Measurements from ENCODE around the gene CADM1. TPM values are rescaled to one million over a fixed set of nuclear protein-coding genes. Genes with fewer than 3 reads are reported as not detected.

The CADM1 gene
- polyA plus RNA-seq, 1 donor (not counting 4 experiments of a cell fraction or from before 2014, with no cell fraction given): 9.5 TPM

- H3K79me2 ChIP-seq (ENCODE audit: control insufficient read depth, insufficient read depth, low read length): no peaks in the 10 kb centered on the region
- DNase-seq (ENCODE audit: low read depth, low spot score) (no peak), FAIRE-seq (no peak)
- no peak overlapping the region for H3K4me3 ChIP-seq (ENCODE audit: control insufficient read depth in 2 of 3, extremely low read depth in 1 of 3, insufficient read depth in 2 of 3, low read depth in 1 of 3, low read length in 3 of 3)
- no peaks in the 10 kb centered on the region for H3K9me3 ChIP-seq (ENCODE audit: control insufficient read depth, low read depth, low read length)
- H3K27ac ChIP-seq (ENCODE audit: control insufficient read depth, insufficient read depth, low read length): no peak overlapping the region
- no peak overlapping the region for H3K9ac ChIP-seq (ENCODE audit: control insufficient read depth, extremely low read depth, insufficient read depth, low read length)
- no peaks in the 10 kb centered on the region for H4K20me1 ChIP-seq (ENCODE audit: control insufficient read depth, extremely low read depth, insufficient read depth, low read length)
- no peak overlapping the region for H3K4me2 ChIP-seq (ENCODE audit: control insufficient read depth, extremely low read depth, insufficient read depth, low read depth, low read length)
- dilution Hi-C loops (cut with MboI; ENCODE audit: extremely low pct_ligation_motif_present, low sequenced_read_pairs): no loop called here
- H3K9me1 ChIP-seq (ENCODE audit: control insufficient read depth, extremely low read depth, insufficient read depth, low read length): no peaks in the 10 kb centered on the region
- H3K36me3 ChIP-seq (ENCODE audit: control insufficient read depth in 2 of 2, extremely low read depth in 1 of 2, insufficient read depth in 2 of 2, low read length in 2 of 2): no peaks in the 10 kb centered on the region
- no peaks in the 10 kb centered on the region for H3K27me3 ChIP-seq (ENCODE audit: control insufficient read depth, extremely low read depth, insufficient read depth, low read length)
- no peak for TF ChIP-seq CTCF (optimal IDR thresholded peaks at IDR 0.05 in 1 of 3, IDR thresholded peaks at IDR 0.05 in 1 of 3, conservative IDR thresholded peaks at IDR 0.05 in 1 of 3; ENCODE audit: extremely low read depth in 1 of 3, insufficient read depth in 2 of 3, low read length in 3 of 3)
- no peak for TF ChIP-seq EZH2 (IDR thresholded peaks at IDR 0.05; ENCODE audit: low read length)
- no peak overlapping the region for H2AFZ ChIP-seq (ENCODE audit: control insufficient read depth, low read length)
- no peaks in the 10 kb centered on the region for H3K4me1 ChIP-seq (ENCODE audit: control insufficient read depth, extremely low read depth, insufficient read depth, low read length)
These were observed 376.4 kb downstream of the CADM1 start for GRCh38 chr11:115127790-115128189.

GRCh38 chr11:115126515-115127208 lies 377.6 kb downstream of the CADM1 start:
- no peak overlapping the region for H3K27ac ChIP-seq (ENCODE audit: control insufficient read depth, insufficient read depth, low read length)
- no peaks in the 10 kb centered on the region for H3K79me2 ChIP-seq (ENCODE audit: control insufficient read depth, insufficient read depth, low read length)
- H3K9ac ChIP-seq (ENCODE audit: control insufficient read depth, extremely low read depth, insufficient read depth, low read length): no peak overlapping the region
- H3K9me1 ChIP-seq (ENCODE audit: control insufficient read depth, extremely low read depth, insufficient read depth, low read length): no peaks in the 10 kb centered on the region
- H3K27me3 ChIP-seq (ENCODE audit: control insufficient read depth, extremely low read depth, insufficient read depth, low read length): no peaks in the 10 kb centered on the region
- dilution Hi-C loops (cut with MboI; ENCODE audit: extremely low pct_ligation_motif_present, low sequenced_read_pairs): no loop called here
- H2AFZ ChIP-seq (ENCODE audit: control insufficient read depth, low read length): no peak overlapping the region
- H3K4me1 ChIP-seq (ENCODE audit: control insufficient read depth, extremely low read depth, insufficient read depth, low read length): no peaks in the 10 kb centered on the region
- no peak overlapping the region for H3K4me3 ChIP-seq (ENCODE audit: control insufficient read depth in 2 of 3, extremely low read depth in 1 of 3, insufficient read depth in 2 of 3, low read depth in 1 of 3, low read length in 3 of 3)
- FAIRE-seq (no peak), DNase-seq (ENCODE audit: low read depth, low spot score) (no peak)
- no peak overlapping the region for H3K4me2 ChIP-seq (ENCODE audit: control insufficient read depth, extremely low read depth, insufficient read depth, low read depth, low read length)
- no peaks in the 10 kb centered on the region for H4K20me1 ChIP-seq (ENCODE audit: control insufficient read depth, extremely low read depth, insufficient read depth, low read length)
- H3K36me3 ChIP-seq (ENCODE audit: control insufficient read depth in 2 of 2, extremely low read depth in 1 of 2, insufficient read depth in 2 of 2, low read length in 2 of 2): no peaks in the 10 kb centered on the region
- TF ChIP-seq EZH2 (IDR thresholded peaks at IDR 0.05; ENCODE audit: low read length): no peak
- no peak for TF ChIP-seq CTCF (optimal IDR thresholded peaks at IDR 0.05 in 1 of 3, IDR thresholded peaks at IDR 0.05 in 1 of 3, conservative IDR thresholded peaks at IDR 0.05 in 1 of 3; ENCODE audit: extremely low read depth in 1 of 3, insufficient read depth in 2 of 3, low read length in 3 of 3)
- no peaks in the 10 kb centered on the region for H3K9me3 ChIP-seq (ENCODE audit: control insufficient read depth, low read depth, low read length)

All from keratinocyte (primary cell).